Measurements from ENCODE around the gene C19orf12.

C19orf12 gene

GRCh38 chr19:29760752-29761502 lies 45.9 kb upstream of the C19orf12 start:
- Histone ChIP-seq H3K27me3 (ENCODE audit: insufficient read depth, poor library complexity, severe bottlenecking) (no peaks in the 10 kb centered on the region), H3K4me1 (ENCODE audit: insufficient read depth, poor library complexity, severe bottlenecking) (no peaks in the 10 kb centered on the region), H3K36me3 (ENCODE audit: low read depth) (no peaks in the 10 kb centered on the region), H3K9me3 (ENCODE audit: severe bottlenecking) (no peaks in the 10 kb centered on the region), H3K27ac (ENCODE audit: poor library complexity, severe bottlenecking) (no peak overlapping the region), H3K4me3 (ENCODE audit: severe bottlenecking) (no peak overlapping the region)
- TF ChIP-seq CTCF (IDR thresholded peaks at IDR 0.05; ENCODE audit: poor library complexity, severe bottlenecking), result no peak
- no peak for DNase-seq (ENCODE audit: low spot score)
- ATAC-seq (ENCODE audit: low read depth), result no peak

GRCh38 chr19:29759359-29759758 lies 44.3 kb upstream of the C19orf12 start:
- DNase-seq (ENCODE audit: low spot score) (no peak), ATAC-seq (ENCODE audit: low read depth) (no peak)
- Histone ChIP-seq H3K4me1 (ENCODE audit: insufficient read depth, poor library complexity, severe bottlenecking) (no peaks in the 10 kb centered on the region), H3K36me3 (ENCODE audit: low read depth) (no peaks in the 10 kb centered on the region), H3K27me3 (ENCODE audit: insufficient read depth, poor library complexity, severe bottlenecking) (no peaks in the 10 kb centered on the region), H3K4me3 (ENCODE audit: severe bottlenecking) (no peak overlapping the region), H3K9me3 (ENCODE audit: severe bottlenecking) (no peaks in the 10 kb centered on the region), H3K27ac (ENCODE audit: poor library complexity, severe bottlenecking) (no peak overlapping the region)
- no peak for TF ChIP-seq CTCF (IDR thresholded peaks at IDR 0.05; ENCODE audit: poor library complexity, severe bottlenecking)

GRCh38 chr19:29758863-29759262 lies 43.8 kb upstream of the C19orf12 start:
- no peak overlapping the region for H3K27ac ChIP-seq (ENCODE audit: poor library complexity, severe bottlenecking)
- H3K27me3 ChIP-seq (ENCODE audit: insufficient read depth, poor library complexity, severe bottlenecking), result no peaks in the 10 kb centered on the region
- H3K4me1 ChIP-seq (ENCODE audit: insufficient read depth, poor library complexity, severe bottlenecking), result no peaks in the 10 kb centered on the region
- no peak overlapping the region for H3K4me3 ChIP-seq (ENCODE audit: severe bottlenecking)
- no peak for TF ChIP-seq CTCF (IDR thresholded peaks at IDR 0.05; ENCODE audit: poor library complexity, severe bottlenecking)
- H3K36me3 ChIP-seq (ENCODE audit: low read depth), result no peaks in the 10 kb centered on the region
- H3K9me3 ChIP-seq (ENCODE audit: severe bottlenecking), result no peaks in the 10 kb centered on the region
- DNase-seq (ENCODE audit: low spot score) (no peak), ATAC-seq (ENCODE audit: low read depth) (no peak)

GRCh38 chr19:29757551-29757950 lies 42.5 kb upstream of the C19orf12 start:
- Histone ChIP-seq H3K27me3 (ENCODE audit: insufficient read depth, poor library complexity, severe bottlenecking) (no peaks in the 10 kb centered on the region), H3K4me1 (ENCODE audit: insufficient read depth, poor library complexity, severe bottlenecking) (no peaks in the 10 kb centered on the region), H3K9me3 (ENCODE audit: severe bottlenecking) (no peaks in the 10 kb centered on the region), H3K4me3 (ENCODE audit: severe bottlenecking) (no peak overlapping the region), H3K36me3 (ENCODE audit: low read depth) (no peaks in the 10 kb centered on the region), H3K27ac (ENCODE audit: poor library complexity, severe bottlenecking) (no peak overlapping the region)
- no peak for TF ChIP-seq CTCF (IDR thresholded peaks at IDR 0.05; ENCODE audit: poor library complexity, severe bottlenecking)
- ATAC-seq (ENCODE audit: low read depth) (no peak), DNase-seq (ENCODE audit: low spot score) (no peak)

GRCh38 chr19:29753934-29754305 lies 38.9 kb upstream of the C19orf12 start:
- no peaks in the 10 kb centered on the region for H3K36me3 ChIP-seq (ENCODE audit: low read depth)
- ATAC-seq (ENCODE audit: low read depth) (no peak), DNase-seq (ENCODE audit: low spot score) (no peak)
- H3K27ac ChIP-seq (ENCODE audit: poor library complexity, severe bottlenecking), result no peak overlapping the region
- H3K9me3 ChIP-seq (ENCODE audit: severe bottlenecking), result no peaks in the 10 kb centered on the region
- TF ChIP-seq CTCF (IDR thresholded peaks at IDR 0.05; ENCODE audit: poor library complexity, severe bottlenecking), result no peak
- H3K27me3 ChIP-seq (ENCODE audit: insufficient read depth, poor library complexity, severe bottlenecking), result peaks cover 4% of the 10 kb centered on the region
- H3K4me1 ChIP-seq (ENCODE audit: insufficient read depth, poor library complexity, severe bottlenecking), result no peaks in the 10 kb centered on the region
- no peak overlapping the region for H3K4me3 ChIP-seq (ENCODE audit: severe bottlenecking)
